HG02571 (cell line): ENCODE measurements around the gene TMEM130.

Experiments
- ATAC-seq: cut with Tn5 transposase; IDR thresholded peaks from one replicate; pipeline ENCODE4 v1.9.1; 2021; ENCODE audit warnings: mild to moderate bottlenecking, moderate library complexity; ENCODE audit not compliant: unreplicated experiment

The TMEM130 gene

DNA sequence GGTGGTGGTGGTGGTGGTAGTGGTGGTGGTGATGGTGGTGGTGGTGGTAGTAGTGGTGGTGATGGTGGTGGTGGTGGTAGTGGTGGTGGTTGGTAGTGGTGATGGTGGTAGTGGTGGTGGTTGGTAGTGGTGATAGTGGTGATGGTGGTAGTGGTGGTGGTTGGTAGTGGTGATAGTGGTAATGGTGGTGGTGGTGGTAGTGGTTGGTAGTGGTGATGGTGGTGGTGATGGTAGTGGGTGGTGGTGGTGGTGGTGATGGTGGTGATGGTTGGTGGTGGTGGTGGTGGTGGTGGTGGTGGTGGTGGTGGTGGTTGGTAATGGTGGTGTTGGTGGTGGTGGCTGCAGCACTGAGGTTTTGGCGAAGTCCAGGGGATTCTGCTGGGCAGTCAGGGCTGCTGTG, 58.5 kb downstream of the TMEM130 start:
- no peak for ATAC-seq

DNA sequence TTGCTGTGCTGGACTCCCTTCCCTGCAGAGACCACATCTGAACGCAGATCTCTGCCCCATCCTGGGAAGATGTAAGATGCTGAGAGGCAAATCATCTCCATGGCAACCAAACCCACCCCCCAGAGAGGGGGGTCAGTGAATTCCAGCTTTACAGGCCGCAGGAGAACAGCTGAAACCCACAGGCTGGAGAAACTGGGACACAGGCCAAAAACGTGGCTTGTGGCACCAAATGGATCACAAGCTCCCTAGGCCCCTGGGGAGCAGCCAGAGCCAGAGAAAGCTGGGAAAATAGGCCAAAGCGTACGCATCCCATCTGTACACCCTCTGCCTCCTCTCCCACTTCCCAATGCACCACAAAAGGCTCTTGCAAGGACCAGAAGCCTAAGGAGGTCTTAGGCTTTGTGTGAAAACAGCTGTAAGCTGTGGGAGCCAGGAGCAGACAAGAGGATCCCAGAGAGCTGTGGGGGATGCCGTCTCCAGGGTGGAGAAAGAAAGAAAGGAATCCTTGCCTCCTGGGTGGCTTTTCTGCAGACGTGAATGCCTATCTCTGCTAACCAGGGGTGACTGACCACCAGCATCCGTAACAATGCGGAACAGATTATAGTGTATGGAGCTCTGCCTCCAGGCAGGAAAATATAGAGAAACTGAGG, 59.5 kb downstream of the TMEM130 start:
- no peak for ATAC-seq

GRCh38 chr7:98808751-98809460, 60.9 kb downstream of the TMEM130 start:
- no peak for ATAC-seq

GRCh38 chr7:98807068-98808048, 62.5 kb downstream of the TMEM130 start:
- no peak for ATAC-seq

DNA sequence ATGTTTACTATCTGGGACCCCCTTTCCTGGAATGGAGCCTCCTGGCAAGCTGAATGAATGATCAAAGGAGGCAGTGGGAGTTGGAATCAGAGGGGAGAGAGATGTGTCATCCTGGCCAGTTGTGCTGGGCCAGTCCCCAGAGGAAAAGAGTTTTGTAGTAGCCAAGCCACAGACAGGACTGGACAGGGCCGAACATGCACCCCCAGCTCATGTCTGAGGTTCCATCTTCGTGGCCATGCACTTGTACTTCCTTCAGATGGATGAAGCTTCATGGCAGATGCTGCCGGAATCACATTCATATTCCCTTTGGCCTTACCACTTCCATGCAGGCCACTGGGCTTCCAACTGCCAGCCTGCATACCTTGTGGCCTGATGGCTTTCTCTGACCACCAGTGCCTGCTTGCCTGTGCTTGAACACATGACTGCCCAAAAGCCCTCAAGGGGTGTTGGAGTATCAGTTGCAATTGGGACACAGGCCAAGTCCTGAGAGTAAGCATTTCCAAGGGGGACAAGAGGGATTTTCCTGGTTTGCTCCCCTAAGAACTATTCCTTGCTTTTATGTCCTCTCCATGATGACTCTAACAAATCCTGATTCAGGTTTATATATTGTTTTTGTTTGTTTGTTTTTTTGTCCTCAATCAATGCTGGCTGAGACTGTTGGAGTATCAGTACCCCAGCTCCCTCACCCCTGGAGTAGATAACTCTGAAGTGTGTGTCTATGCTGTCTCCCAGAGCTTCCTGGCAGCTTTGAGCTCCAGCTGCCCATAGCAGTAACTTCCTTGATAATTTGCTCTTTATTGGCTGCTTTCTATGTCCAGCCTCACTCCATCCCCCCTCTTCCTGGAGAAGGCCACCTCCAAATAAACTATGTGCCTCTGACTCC, 63.6 kb downstream of the TMEM130 start:
- no peak for ATAC-seq

DNA sequence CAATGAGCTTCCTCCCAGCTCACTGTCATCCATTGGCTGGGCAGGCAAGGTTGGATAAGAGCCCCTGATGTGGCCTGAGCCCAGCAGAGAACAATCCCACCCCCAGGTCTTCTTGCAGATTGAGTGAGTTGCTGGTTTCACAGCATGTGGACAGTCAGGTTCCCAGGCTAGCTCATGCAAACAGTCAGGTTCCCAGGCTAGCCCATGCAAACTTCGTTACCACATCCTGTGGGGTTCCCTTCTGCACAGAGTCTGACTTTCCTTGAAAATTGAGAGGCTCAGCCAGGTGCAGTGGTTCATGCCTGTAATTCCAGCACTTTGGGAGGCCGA, 67.1 kb downstream of the TMEM130 start:
- ATAC-seq = peak; percentile 18

DNA sequence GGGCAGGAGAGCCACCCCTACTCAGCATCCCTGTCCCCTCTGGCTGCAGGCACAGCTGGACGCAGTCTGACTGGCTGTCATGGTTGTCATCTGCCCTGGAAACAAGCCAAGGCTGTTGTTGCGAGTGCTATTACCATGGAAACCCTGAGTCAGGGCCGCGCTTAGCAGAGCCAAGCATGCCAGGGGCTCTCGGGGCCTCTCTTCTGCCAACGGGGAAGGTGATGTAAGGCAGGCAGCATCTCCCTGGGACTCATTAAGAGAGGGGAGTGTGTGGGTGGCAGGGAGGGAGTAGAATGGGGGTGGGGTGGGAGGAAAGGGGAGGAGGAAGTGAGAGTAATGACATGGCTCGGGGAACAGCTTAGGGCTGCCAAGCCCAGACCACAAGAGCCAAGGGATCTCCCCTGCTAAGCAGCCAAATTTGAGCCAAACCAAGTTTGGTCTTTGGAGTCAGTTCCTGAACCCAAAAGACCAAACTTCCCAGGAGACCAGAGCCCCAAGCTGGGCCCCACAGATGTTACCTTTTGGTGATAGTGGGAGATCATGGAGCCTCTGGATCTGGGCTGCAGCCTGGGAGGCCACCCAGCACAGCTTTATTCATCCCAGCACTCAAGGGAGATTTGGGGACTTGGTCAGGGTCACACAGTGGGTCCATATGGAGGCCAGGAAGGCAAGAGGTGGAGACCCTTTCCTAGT, 67.6 kb downstream of the TMEM130 start:
- ATAC-seq = peak; percentile 87

GRCh38 chr7:98800996-98801395, 68.8 kb downstream of the TMEM130 start:
- ATAC-seq = no peak

DNA sequence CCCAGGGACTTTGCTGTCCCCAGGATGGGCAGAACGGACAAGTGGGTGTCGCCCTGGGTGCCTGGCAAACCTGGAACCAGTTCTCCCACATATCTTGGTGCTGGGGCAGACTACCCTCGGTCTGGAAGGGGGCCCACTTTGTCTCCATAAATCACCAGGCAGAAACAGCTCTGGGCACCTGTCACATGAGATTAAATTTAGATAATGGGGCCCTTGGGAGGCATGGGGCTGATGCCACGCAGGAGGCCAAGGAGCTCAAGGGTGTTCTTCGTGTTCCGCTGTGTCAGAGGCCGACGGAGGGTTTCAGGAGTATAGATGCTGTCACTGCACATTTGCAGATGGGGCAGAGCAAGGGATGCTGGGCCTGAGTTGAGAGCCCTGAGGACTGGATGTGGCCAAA, 72.7 kb downstream of the TMEM130 start:
- ATAC-seq = no peak
